WTC11 (cell line): ENCODE results near the gene RGS9. TPM values are rescaled to one million over a fixed set of nuclear protein-coding genes. Genes with fewer than 3 reads are reported as not detected.
A peak's percentile ranks its signal among the peaks of the same experiment; 100 is the strongest.

ENCODE experiments used
- ATAC-seq: fragments of 200-7000 bp; cut with Tn5 transposase; 2 replicates; pipeline ENCODE4 v1.10.0; 2021; ENCODE audit warnings: mild to moderate bottlenecking, moderate library complexity
- CTCF ChIA-PET: fragments of 300-600 bp; sonication (Branson Sonifier 250); formaldehyde crosslinking; loops from one replicate; lab custom pipeline; 2021; ENCODE audit warnings: antibody characterized with exemption; lab: Charles Lee
- POLR2A ChIA-PET: fragments of 350-600 bp; sonication (Branson Sonifier 250); formaldehyde crosslinking; loops from one replicate; lab custom pipeline; 2021; ENCODE audit warnings: antibody characterized with exemption; lab: Charles Lee
- DNase-seq: peaks from one replicate; pipeline ENCODE4 v3.0.0; 2021; ENCODE audit warnings: low spot score
- H3K27ac Mint-ChIP-seq: 2 replicates; pipeline ENCODE4 v1.8.0; 2021; ENCODE audit warnings: mixed read lengths
- H3K27me3 Mint-ChIP-seq: 2 replicates; pipeline ENCODE4 v1.8.0; 2021; ENCODE audit warnings: low read depth, mild to moderate bottlenecking, moderate library complexity, mixed read lengths
- H3K36me3 Mint-ChIP-seq: 2 replicates; pipeline ENCODE4 v1.8.0; 2021; ENCODE audit warnings: mixed read lengths
- H3K4me1 Mint-ChIP-seq: 2 replicates; pipeline ENCODE4 v1.8.0; 2022; ENCODE audit warnings: mixed read lengths
- H3K4me3 Mint-ChIP-seq: 2 replicates; pipeline ENCODE4 v1.8.0; 2021; ENCODE audit warnings: mild to moderate bottlenecking, moderate library complexity, mixed read lengths
- H3K9me3 Mint-ChIP-seq: 2 replicates; pipeline ENCODE4 v1.8.0; 2021; ENCODE audit warnings: mixed read lengths
- CBFB ChIP-seq: sonication (generic); formaldehyde crosslinking; IDR thresholded peaks from 2 replicates; pipeline ENCODE4 v1.8.1; 2022; ENCODE audit warnings: mild to moderate bottlenecking, low read depth, missing genetic modification reagents
- CREM ChIP-seq: sonication (generic); formaldehyde crosslinking; IDR thresholded peaks from 2 replicates; pipeline ENCODE4 v1.8.1; 2022; ENCODE audit warnings: mild to moderate bottlenecking, missing genetic modification reagents, moderate library complexity
- ELF4 ChIP-seq: sonication (generic); formaldehyde crosslinking; IDR thresholded peaks from 2 replicates; pipeline ENCODE4 v1.8.1; 2022; ENCODE audit warnings: low read depth, mild to moderate bottlenecking, moderate library complexity, missing genetic modification reagents
- ETV6 ChIP-seq: sonication (generic); formaldehyde crosslinking; IDR thresholded peaks from 2 replicates; pipeline ENCODE4 v1.8.1; 2022; ENCODE audit warnings: mild to moderate bottlenecking, missing genetic modification reagents
- FOXJ3 ChIP-seq: sonication (generic); formaldehyde crosslinking; IDR thresholded peaks from 2 replicates; pipeline ENCODE4 v1.9.0; 2021; ENCODE audit warnings: missing genetic modification reagents, mild to moderate bottlenecking, borderline replicate concordance
- FOXK1 ChIP-seq: sonication (generic); formaldehyde crosslinking; IDR thresholded peaks from 2 replicates; pipeline ENCODE4 v1.8.0; 2022; ENCODE audit warnings: mild to moderate bottlenecking, moderate library complexity, missing genetic modification reagents
- GABPB1 ChIP-seq: sonication (generic); formaldehyde crosslinking; IDR thresholded peaks from 2 replicates; pipeline ENCODE4 v1.8.1; 2023; ENCODE audit warnings: mild to moderate bottlenecking, missing genetic modification reagents
- GTF2I ChIP-seq: fragments of 250-450 bp; sonication (Bioruptor Pico); conservative IDR thresholded peaks from 2 replicates; pipeline ENCODE4 v1.4.0; 2021; ENCODE audit warnings: mild to moderate bottlenecking
- KAT7 ChIP-seq: sonication (generic); formaldehyde crosslinking; IDR thresholded peaks from 2 replicates; pipeline ENCODE4 v1.8.1; 2023; ENCODE audit warnings: missing genetic modification reagents, mild to moderate bottlenecking, borderline replicate concordance
- RORB ChIP-seq: fragments of 250-450 bp; sonication (Bioruptor Pico); IDR thresholded peaks from 2 replicates; pipeline ENCODE4 v1.9.0; 2021; ENCODE audit warnings: mild to moderate bottlenecking
- SOX15 ChIP-seq: fragments of 250-450 bp; sonication (Bioruptor Pico); IDR thresholded peaks from 2 replicates; pipeline ENCODE4 v1.9.0; 2021; ENCODE audit warnings: mild to moderate bottlenecking
- SP1 ChIP-seq: sonication (generic); formaldehyde crosslinking; conservative IDR thresholded peaks from 2 replicates; pipeline ENCODE4 v1.8.1; 2022; ENCODE audit warnings: missing genetic modification reagents
- TCF7 ChIP-seq: sonication (generic); formaldehyde crosslinking; IDR thresholded peaks from 2 replicates; pipeline ENCODE4 v1.8.0; 2022; ENCODE audit warnings: mild to moderate bottlenecking, low read depth, missing genetic modification reagents, moderate library complexity
- TEAD4 ChIP-seq: sonication (generic); formaldehyde crosslinking; IDR thresholded peaks from 2 replicates; pipeline ENCODE4 v1.8.0; 2022; ENCODE audit warnings: mild to moderate bottlenecking, missing genetic modification reagents
- total RNA-seq: library from RNA; stranded (reverse); gene quantifications from 3 replicates; pipeline ENCODE4 v1.2.3, GENCODE V29; 2021
- TF ChIP-seq, protein P1 (sequence below): fragments of 250-450 bp; sonication (Bioruptor Pico); IDR thresholded peaks from 2 replicates; pipeline ENCODE4 v1.9.0; 2021; ENCODE audit warnings: mild to moderate bottlenecking
- TF ChIP-seq, protein P2 (sequence below): sonication (generic); formaldehyde crosslinking; IDR thresholded peaks from 2 replicates; pipeline ENCODE4 v1.8.0; 2022; ENCODE audit warnings: mild to moderate bottlenecking, missing genetic modification reagents
- TF ChIP-seq, protein P3 (sequence below): fragments of 250-450 bp; sonication (Bioruptor Pico); IDR thresholded peaks from 2 replicates; pipeline ENCODE4 v1.9.0; 2021; ENCODE audit warnings: moderate library complexity, mild to moderate bottlenecking, inconsistent platforms, borderline replicate concordance
- TF ChIP-seq, protein P4 (sequence below): sonication (generic); formaldehyde crosslinking; IDR thresholded peaks from 2 replicates; pipeline ENCODE4 v1.8.1; 2023; ENCODE audit warnings: mild to moderate bottlenecking, missing genetic modification reagents, borderline replicate concordance

The RGS9 gene
- total RNA-seq, 1 experiment from 2014 or later, result 11.3 TPM

DNA sequence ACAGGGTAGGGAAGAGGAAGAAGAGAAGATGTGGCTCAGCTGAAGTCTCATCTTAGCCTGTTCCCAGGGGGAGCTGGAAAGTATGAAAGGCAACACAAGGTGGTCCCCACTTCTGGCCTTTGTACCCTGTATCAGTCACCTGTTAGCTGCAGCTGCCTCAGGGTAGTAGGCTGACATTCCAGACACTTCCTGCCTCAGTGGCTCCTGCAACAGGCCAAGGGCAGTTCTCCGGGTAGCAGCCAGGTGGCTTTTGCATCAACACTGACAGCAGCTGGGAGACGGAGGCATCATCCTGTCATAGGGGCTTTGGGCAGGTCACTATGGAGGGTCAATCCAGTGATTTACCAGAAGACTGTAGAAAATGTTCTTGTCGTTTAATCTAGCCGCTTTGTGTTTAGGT, 124.0 kb downstream of the RGS9 start:
- H3K27ac Mint-ChIP-seq, result no peak overlapping the region
- peaks cover 2% of the 10 kb centered on the region; the same call in 1 of the 2 replicates for H3K27me3 Mint-ChIP-seq
- no peak overlapping the region for H3K4me3 Mint-ChIP-seq
- H3K36me3 Mint-ChIP-seq, result no peaks in the 10 kb centered on the region
- TF ChIP-seq SOX15 (CRISPR knock-in tag), result no peak
- no peak for TF ChIP-seq RORB (CRISPR knock-in tag)
- TF ChIP-seq, protein P1, sequence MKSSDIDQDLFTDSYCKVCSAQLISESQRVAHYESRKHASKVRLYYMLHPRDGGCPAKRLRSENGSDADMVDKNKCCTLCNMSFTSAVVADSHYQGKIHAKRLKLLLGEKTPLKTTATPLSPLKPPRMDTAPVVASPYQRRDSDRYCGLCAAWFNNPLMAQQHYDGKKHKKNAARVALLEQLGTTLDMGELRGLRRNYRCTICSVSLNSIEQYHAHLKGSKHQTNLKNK (CRISPR knock-in tag), result no peak
- TF ChIP-seq GTF2I (CRISPR knock-in tag), result no peak
- TF ChIP-seq, protein P2, sequence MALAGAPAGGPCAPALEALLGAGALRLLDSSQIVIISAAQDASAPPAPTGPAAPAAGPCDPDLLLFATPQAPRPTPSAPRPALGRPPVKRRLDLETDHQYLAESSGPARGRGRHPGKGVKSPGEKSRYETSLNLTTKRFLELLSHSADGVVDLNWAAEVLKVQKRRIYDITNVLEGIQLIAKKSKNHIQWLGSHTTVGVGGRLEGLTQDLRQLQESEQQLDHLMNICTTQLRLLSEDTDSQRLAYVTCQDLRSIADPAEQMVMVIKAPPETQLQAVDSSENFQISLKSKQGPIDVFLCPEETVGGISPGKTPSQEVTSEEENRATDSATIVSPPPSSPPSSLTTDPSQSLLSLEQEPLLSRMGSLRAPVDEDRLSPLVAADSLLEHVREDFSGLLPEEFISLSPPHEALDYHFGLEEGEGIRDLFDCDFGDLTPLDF (CRISPR knock-in tag), result no peak
- TF ChIP-seq CREM (CRISPR knock-in tag), result no peak
- no peak for TF ChIP-seq ELF4
- no peak for TF ChIP-seq FOXJ3
- TF ChIP-seq TEAD4, result no peak
- TF ChIP-seq ETV6 (CRISPR knock-in tag), result no peak
- TF ChIP-seq, protein P3, sequence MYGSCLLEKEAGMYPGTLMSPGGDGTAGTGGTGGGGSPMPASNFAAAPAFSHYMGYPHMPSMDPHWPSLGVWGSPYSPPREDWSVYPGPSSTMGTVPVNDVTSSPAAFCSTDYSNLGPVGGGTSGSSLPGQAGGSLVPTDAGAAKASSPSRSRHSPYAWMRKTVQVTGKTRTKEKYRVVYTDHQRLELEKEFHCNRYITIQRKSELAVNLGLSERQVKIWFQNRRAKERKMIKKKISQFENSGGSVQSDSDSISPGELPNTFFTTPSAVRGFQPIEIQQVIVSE (CRISPR knock-in tag), result no peak
- no peak for TF ChIP-seq GABPB1 (CRISPR knock-in tag)
- no peak for TF ChIP-seq KAT7 (CRISPR knock-in tag)
- TF ChIP-seq, protein P4, sequence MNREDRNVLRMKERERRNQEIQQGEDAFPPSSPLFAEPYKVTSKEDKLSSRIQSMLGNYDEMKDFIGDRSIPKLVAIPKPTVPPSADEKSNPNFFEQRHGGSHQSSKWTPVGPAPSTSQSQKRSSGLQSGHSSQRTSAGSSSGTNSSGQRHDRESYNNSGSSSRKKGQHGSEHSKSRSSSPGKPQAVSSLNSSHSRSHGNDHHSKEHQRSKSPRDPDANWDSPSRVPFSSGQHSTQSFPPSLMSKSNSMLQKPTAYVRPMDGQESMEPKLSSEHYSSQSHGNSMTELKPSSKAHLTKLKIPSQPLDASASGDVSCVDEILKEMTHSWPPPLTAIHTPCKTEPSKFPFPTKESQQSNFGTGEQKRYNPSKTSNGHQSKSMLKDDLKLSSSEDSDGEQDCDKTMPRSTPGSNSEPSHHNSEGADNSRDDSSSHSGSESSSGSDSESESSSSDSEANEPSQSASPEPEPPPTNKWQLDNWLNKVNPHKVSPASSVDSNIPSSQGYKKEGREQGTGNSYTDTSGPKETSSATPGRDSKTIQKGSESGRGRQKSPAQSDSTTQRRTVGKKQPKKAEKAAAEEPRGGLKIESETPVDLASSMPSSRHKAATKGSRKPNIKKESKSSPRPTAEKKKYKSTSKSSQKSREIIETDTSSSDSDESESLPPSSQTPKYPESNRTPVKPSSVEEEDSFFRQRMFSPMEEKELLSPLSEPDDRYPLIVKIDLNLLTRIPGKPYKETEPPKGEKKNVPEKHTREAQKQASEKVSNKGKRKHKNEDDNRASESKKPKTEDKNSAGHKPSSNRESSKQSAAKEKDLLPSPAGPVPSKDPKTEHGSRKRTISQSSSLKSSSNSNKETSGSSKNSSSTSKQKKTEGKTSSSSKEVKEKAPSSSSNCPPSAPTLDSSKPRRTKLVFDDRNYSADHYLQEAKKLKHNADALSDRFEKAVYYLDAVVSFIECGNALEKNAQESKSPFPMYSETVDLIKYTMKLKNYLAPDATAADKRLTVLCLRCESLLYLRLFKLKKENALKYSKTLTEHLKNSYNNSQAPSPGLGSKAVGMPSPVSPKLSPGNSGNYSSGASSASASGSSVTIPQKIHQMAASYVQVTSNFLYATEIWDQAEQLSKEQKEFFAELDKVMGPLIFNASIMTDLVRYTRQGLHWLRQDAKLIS (CRISPR knock-in tag), result no peak
- no peak for TF ChIP-seq FOXK1
- no peak for TF ChIP-seq TCF7 (CRISPR knock-in tag)
- H3K9me3 Mint-ChIP-seq, result peaks cover 11% of the 10 kb centered on the region
- ChIA-PET POLR2A (no interaction called here), CTCF (interaction anchor here (0.8 to 1.6 kb wide), 5 partner anchors 13 to 904 kb away, joined by 3 to 8 read pairs (median 5); no protein-coding TSS in a partner anchor)
- DNase-seq (peak; percentile 39), ATAC-seq (peak; percentile 83)
- no peaks in the 10 kb centered on the region for H3K4me1 Mint-ChIP-seq

DNA sequence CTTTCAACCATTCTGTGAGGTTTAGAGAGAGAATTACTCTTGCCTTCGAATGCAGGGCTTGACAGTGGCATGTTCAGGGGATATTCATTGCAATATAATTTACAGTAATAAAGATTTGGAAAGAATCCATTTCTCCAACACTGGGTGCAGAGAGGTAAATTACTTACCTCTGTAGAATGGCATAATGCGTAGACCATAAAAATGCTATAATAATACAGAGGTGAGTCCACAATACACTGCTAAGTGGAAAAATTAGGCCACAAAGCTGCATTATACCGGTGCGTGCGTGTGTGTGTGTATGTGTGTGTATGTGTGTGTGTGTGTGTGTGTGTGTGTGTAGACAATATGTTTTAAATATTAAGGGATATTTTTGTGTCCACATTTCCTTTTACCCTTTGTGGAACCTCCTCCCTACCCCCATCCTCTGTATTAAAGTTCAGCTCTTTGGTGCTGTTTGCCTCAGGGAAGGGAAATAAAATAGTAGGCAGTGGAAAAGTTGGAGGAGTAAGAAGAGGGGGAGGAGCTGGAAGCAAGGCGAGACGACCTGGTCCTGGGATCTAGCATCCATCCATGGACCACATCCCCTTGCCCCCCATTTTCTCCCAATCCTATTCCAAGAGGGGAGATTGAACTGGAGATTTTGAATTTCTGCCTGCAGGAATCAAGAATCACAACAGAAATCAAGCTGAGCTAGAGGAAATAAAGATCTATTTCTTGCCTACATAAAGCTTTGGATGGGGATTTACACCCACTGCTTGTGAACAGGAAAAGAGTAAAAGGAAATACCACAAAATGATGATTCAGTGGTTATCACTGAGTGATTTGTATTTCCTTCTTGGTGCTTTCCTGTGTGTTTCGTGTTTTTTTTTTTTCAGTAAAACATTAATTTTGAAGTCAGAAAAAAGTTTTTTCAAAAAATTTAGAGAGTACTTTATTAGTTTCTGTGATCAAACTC, 124.8 kb downstream of the RGS9 start:
- Mint-ChIP-seq H3K9me3 (peaks cover 13% of the 10 kb centered on the region), H3K4me3 (no peak overlapping the region), H3K4me1 (no peaks in the 10 kb centered on the region), H3K27ac (no peak overlapping the region), H3K36me3 (peaks cover 4% of the 10 kb centered on the region; the same call in 1 of the 2 replicates), H3K27me3 (peaks cover 2% of the 10 kb centered on the region; the same call in 1 of the 2 replicates)
- ChIA-PET POLR2A (no interaction called here), CTCF (interaction anchor here (0.6 to 1.6 kb wide), 6 partner anchors 20 to 903 kb away, joined by 3 to 8 read pairs (median 4); no protein-coding TSS in a partner anchor)
- TF ChIP-seq, protein P3 (CRISPR knock-in tag), result no peak
- no peak for TF ChIP-seq CBFB (CRISPR knock-in tag)
- no peak for TF ChIP-seq SP1 (CRISPR knock-in tag)
- DNase-seq, result no peak
- ATAC-seq, result no peak
